ENCODE results near the gene ZNF423. TPM values are rescaled to one million over a fixed set of nuclear protein-coding genes. Genes with fewer than 3 reads are reported as not detected.
A peak's percentile ranks its signal among the peaks of the same experiment; 100 is the strongest.

ZNF423 gene
- total and polyA plus RNA-seq, 2 of the 13 experiments (the other 11 are each of a cell fraction or from before 2014, with no cell fraction given), result 0.07 to 0.31 TPM

DNA sequence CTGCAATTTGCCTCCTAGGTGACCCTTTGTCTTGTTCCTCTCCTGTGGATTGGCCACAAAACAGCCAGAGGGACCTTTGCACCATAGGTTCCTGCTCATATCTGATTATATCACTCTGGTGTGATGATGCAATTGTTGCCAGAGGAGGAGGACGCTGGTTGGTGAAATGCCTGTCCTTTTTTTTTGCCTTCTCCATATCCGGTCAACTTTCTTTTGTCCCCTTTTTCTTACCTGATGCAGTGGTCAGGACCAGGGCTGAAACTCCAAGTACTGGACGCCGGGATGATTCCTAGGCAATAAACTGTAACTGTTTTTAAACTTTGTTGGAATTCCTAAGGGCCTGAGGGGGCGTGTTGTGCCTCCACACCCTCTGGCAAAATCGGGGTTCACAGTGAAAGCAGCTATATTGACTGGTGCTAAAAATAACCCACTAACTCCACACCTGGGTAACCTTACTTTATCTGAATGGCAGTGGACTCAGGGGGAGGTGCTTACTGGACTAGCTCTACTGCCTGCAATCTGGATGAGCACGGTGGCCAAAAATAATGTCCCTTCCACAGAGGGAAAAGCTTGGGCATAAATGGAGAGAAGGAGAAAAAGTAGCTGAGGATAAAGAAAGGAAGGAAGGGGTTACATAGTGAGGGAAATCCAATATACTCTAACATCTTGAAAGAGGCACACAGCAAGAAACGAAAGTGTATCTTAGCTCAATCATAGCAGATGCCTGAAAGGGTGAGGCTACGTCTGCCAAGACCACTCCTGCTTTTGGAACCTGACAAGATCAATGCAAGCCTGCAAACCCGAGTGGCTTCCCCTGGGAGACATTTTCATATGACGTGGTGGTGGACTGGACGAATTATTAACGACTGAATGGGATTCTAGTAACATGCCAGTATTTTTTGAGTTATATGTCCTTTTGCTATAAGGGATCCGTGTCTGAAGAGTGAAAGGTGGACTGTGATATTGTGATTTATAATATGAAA is 28.4 kb upstream of the ZNF423 start (continued):
- no peak for TF ChIP-seq ZNF737 (CRISPR knock-in tag; IDR thresholded peaks at IDR 0.05; ENCODE audit: borderline replicate concordance)
- TF ChIP-seq FOXC1 (CRISPR knock-in tag; IDR thresholded peaks at IDR 0.05; ENCODE audit: borderline replicate concordance), result no peak
- TF ChIP-seq, protein P1, sequence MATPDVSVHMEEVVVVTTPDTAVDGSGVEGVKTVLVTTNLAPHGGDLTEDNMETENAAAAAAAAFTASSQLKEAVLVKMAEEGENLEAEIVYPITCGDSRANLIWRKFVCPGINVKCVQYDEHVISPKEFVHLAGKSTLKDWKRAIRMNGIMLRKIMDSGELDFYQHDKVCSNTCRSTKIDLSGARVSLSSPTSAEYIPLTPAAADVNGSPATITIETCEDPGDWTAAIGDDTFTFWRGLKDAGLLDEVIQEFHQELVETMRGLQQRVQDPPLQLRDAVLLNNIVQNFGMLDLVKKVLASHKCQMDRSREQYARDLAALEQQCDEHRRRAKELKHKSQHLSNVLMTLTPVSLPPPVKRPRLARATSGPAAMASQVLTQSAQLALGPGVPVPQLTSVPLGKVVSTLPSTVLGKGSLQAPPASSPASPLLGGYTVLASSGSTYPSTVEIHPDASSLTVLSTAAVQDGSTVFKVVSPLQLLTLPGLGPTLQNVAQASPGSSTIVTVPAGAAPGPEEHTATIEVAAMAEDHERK (CRISPR knock-in tag; IDR thresholded peaks at IDR 0.05; ENCODE audit: low read depth), result no peak
- TF ChIP-seq, protein P2, sequence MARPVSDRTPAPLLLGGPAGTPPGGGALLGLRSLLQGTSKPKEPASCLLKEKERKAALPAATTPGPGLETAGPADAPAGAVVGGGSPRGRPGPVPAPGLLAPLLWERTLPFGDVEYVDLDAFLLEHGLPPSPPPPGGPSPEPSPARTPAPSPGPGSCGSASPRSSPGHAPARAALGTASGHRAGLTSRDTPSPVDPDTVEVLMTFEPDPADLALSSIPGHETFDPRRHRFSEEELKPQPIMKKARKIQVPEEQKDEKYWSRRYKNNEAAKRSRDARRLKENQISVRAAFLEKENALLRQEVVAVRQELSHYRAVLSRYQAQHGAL (CRISPR knock-in tag; IDR thresholded peaks at IDR 0.05; ENCODE audit: not compliant biosample characterization), result no peak
- no peak for TF ChIP-seq ZNF841 (CRISPR knock-in tag; IDR thresholded peaks at IDR 0.05; ENCODE audit: borderline replicate concordance)
- TF ChIP-seq SOX13 (IDR thresholded peaks at IDR 0.05), result peak; percentile 53; the same call in 1 of the 2 replicates
- TF ChIP-seq SOX13 (CRISPR knock-in tag; conservative IDR thresholded peaks at IDR 0.05 in 1 of 2, IDR thresholded peaks at IDR 0.05 in 1 of 2), result peak in 1 of 2 experiments; percentile 76; a peak in 2 of 4 replicates
- no peak for TF ChIP-seq ZNF879 (CRISPR knock-in tag; IDR thresholded peaks at IDR 0.05)
- no peak for TF ChIP-seq ZNF484 (CRISPR knock-in tag; IDR thresholded peaks at IDR 0.05; ENCODE audit: borderline replicate concordance, low read depth)
- TF ChIP-seq FOXO1 (CRISPR knock-in tag; IDR thresholded peaks at IDR 0.05), result peak; percentile 37; the same call in 1 of the 2 replicates
- TF ChIP-seq DR1 (CRISPR knock-in tag; IDR thresholded peaks at IDR 0.05), result no peak
- TF ChIP-seq RBFOX2 (IDR thresholded peaks at IDR 0.05; ENCODE audit: low read depth, low read length), result no peak
- no peak for TF ChIP-seq ZFP1 (CRISPR knock-in tag; IDR thresholded peaks at IDR 0.05)
- TF ChIP-seq SRSF4 (IDR thresholded peaks at IDR 0.05; ENCODE audit: low read depth, low read length, poor library complexity, severe bottlenecking), result no peak
- TF ChIP-seq ZNF138 (CRISPR knock-in tag; IDR thresholded peaks at IDR 0.05; ENCODE audit: low read depth), result no peak
- TF ChIP-seq RFXANK (CRISPR knock-in tag; IDR thresholded peaks at IDR 0.05), result no peak
- no peak for TF ChIP-seq ZNF773 (CRISPR knock-in tag; IDR thresholded peaks at IDR 0.05; ENCODE audit: borderline replicate concordance)
- TF ChIP-seq ZNF556 (CRISPR knock-in tag; IDR thresholded peaks at IDR 0.05; ENCODE audit: borderline replicate concordance), result 0 out of 2 replicates have a peak, but pooled peaks have one; percentile 42
- no peak for TF ChIP-seq ARNTL (CRISPR knock-in tag; IDR thresholded peaks at IDR 0.05)
- no peak for TF ChIP-seq ATF1 (CRISPR knock-in tag; IDR thresholded peaks at IDR 0.05)
- no peak for TF ChIP-seq ZNF224 (CRISPR knock-in tag; IDR thresholded peaks at IDR 0.05)
- TF ChIP-seq STAG1 (CRISPR knock-in tag; IDR thresholded peaks at IDR 0.05), result no peak
- no peak for TF ChIP-seq ZNF543 (CRISPR knock-in tag; IDR thresholded peaks at IDR 0.05)
- TF ChIP-seq HNRNPL (IDR thresholded peaks at IDR 0.05; ENCODE audit: low read depth, low read length), result no peak
- no peak for TF ChIP-seq ZNF234 (CRISPR knock-in tag; conservative IDR thresholded peaks at IDR 0.05)
- TF ChIP-seq, protein P3, sequence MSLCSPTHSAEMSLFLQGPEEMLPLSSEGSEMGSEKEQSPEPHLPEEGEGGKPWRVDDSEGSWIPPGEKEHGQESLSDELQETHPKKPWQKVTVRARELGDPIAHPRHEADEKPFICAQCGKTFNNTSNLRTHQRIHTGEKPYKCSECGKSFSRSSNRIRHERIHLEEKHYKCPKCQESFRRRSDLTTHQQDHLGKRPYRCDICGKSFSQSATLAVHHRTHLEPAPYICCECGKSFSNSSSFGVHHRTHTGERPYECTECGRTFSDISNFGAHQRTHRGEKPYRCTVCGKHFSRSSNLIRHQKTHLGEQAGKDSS (CRISPR knock-in tag; IDR thresholded peaks at IDR 0.05; ENCODE audit: borderline replicate concordance, low read depth), result peak; percentile 39; the same call in 1 of the 2 replicates
- no peak for TF ChIP-seq ZNF296 (CRISPR knock-in tag; conservative IDR thresholded peaks at IDR 0.05)

All from HepG2 (cell line).